NB4 (cell line): Measurements from ENCODE around the gene DBI.

Experiments used
- POLR2A ChIP-seq: IDR thresholded peaks from 2 replicates; pipeline ENCODE4 v1.6.1; 2011; ENCODE audit warnings: mild to moderate bottlenecking; ENCODE audit not compliant: insufficient read length; ENCODE audit errors: extremely low read depth
- TF ChIP-seq, protein P1 (sequence below): IDR thresholded peaks from one replicate; pipeline ENCODE4 v1.5.1; 2012; ENCODE audit warnings: low read depth, low read length
- TF ChIP-seq, protein P2 (sequence below): IDR thresholded peaks from 2 replicates; pipeline ENCODE4 v1.6.1; 2011; ENCODE audit warnings: low read depth, low read length

DNA sequence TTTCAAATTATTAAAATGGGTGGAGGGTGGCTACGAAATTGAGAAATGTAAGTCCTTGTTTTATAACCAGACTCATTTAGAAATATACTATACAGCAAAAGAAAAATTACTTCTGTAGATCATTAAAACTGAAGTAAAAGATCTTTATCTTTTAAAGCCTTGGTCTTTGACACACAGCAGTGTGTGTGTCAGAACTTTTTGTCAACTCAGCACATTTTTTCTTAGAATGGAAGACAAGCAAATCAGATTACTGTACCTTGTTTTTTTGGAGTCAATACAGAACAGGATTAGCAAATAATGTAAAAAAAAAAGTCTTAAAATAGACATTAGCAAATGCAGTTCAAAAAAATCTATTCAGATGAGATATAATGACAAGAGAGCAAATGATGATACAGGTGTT lies 49.2 kb upstream of the DBI start:
- TF ChIP-seq, protein P1, sequence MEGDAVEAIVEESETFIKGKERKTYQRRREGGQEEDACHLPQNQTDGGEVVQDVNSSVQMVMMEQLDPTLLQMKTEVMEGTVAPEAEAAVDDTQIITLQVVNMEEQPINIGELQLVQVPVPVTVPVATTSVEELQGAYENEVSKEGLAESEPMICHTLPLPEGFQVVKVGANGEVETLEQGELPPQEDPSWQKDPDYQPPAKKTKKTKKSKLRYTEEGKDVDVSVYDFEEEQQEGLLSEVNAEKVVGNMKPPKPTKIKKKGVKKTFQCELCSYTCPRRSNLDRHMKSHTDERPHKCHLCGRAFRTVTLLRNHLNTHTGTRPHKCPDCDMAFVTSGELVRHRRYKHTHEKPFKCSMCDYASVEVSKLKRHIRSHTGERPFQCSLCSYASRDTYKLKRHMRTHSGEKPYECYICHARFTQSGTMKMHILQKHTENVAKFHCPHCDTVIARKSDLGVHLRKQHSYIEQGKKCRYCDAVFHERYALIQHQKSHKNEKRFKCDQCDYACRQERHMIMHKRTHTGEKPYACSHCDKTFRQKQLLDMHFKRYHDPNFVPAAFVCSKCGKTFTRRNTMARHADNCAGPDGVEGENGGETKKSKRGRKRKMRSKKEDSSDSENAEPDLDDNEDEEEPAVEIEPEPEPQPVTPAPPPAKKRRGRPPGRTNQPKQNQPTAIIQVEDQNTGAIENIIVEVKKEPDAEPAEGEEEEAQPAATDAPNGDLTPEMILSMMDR: no peak
- TF ChIP-seq POLR2A: no peak
- TF ChIP-seq, protein P2, sequence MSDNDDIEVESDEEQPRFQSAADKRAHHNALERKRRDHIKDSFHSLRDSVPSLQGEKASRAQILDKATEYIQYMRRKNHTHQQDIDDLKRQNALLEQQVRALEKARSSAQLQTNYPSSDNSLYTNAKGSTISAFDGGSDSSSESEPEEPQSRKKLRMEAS: no peak
